K562 (cell line): ENCODE results near the gene UBE3D. TPM values are rescaled to one million over a fixed set of nuclear protein-coding genes. Genes with fewer than 3 reads are reported as not detected.

Experiments used
- BDP1 ChIP-seq: IDR thresholded peaks from 3 replicates; pipeline ENCODE4 v1.6.1; 2011; ENCODE audit not compliant: insufficient read length, insufficient read depth
- COPS2 ChIP-seq: fragments of 450-650 bp; conservative IDR thresholded peaks from 2 replicates; pipeline ENCODE4 v1.6.1; 2016; ENCODE audit warnings: mild to moderate bottlenecking, moderate library complexity
- CXXC5 ChIP-seq: fragments of 250-450 bp; sonication (Bioruptor Pico); IDR thresholded peaks from 2 replicates; pipeline ENCODE4 v1.8.0; 2022; ENCODE audit warnings: inconsistent platforms, mild to moderate bottlenecking, moderate library complexity
- DACH1 ChIP-seq: fragments of 450-650 bp; IDR thresholded peaks from 2 replicates; pipeline ENCODE4 v1.6.1; 2018; ENCODE audit not compliant: partially characterized antibody
- EZH2 ChIP-seq: IDR thresholded peaks from 2 replicates; pipeline ENCODE4 v1.6.1; 2012; ENCODE audit warnings: low read depth, mild to moderate bottlenecking, inconsistent platforms, low read length, borderline replicate concordance
- FOXP1 ChIP-seq: sonication (generic); formaldehyde crosslinking; IDR thresholded peaks from 2 replicates; pipeline ENCODE4 v1.8.0; 2022; ENCODE audit warnings: mild to moderate bottlenecking, missing genetic modification reagents
- GABPB2 ChIP-seq: fragments of 250-450 bp; sonication (Bioruptor Pico); conservative IDR thresholded peaks from 2 replicates; pipeline ENCODE4 v1.5.1; 2021; ENCODE audit warnings: mild to moderate bottlenecking
- KAT2B ChIP-seq: IDR thresholded peaks from one replicate; pipeline ENCODE4 v1.6.1; 2012; ENCODE audit warnings: low read depth, mild to moderate bottlenecking, control low read depth, inconsistent platforms, low read length, moderate library complexity
- MCM5 ChIP-seq: fragments of 450-650 bp; IDR thresholded peaks from 2 replicates; pipeline ENCODE4 v1.6.1; 2016; ENCODE audit warnings: low read depth
- MEIS2 ChIP-seq: fragments of 450-650 bp; IDR thresholded peaks from 2 replicates; pipeline ENCODE4 v1.6.1; 2014; ENCODE audit warnings: mild to moderate bottlenecking; ENCODE audit not compliant: partially characterized antibody
- NBN ChIP-seq: fragments of 450-650 bp; IDR thresholded peaks from 2 replicates; pipeline ENCODE4 v1.6.1; 2016; ENCODE audit warnings: low read depth, mild to moderate bottlenecking
- NFRKB ChIP-seq: fragments of 450-650 bp; IDR thresholded peaks from 2 replicates; pipeline ENCODE4 v1.6.1; 2016; ENCODE audit warnings: low read depth
- NONO ChIP-seq, 2 experiments: fragments of 200-400 bp in 1 of 2; fragments of 450-650 bp in 1 of 2; formaldehyde crosslinking in 1 of 2; IDR thresholded peaks; 2 replicates each; pipeline ENCODE4 v1.6.1; 2017; ENCODE audit warnings: low read depth in 2 of 2, mild to moderate bottlenecking in 2 of 2, moderate library complexity in 2 of 2, low read length in 1 of 2
- POLR2A ChIP-seq: fragments of 450-650 bp; conservative IDR thresholded peaks from 2 replicates; pipeline ENCODE4 v1.6.1; 2016
- RAD21 ChIP-seq, 2 experiments: fragments of 250-450 bp in 1 of 2; fragments of 450-650 bp in 1 of 2; sonication (Bioruptor Pico) in 1 of 2; formaldehyde crosslinking in 1 of 2; IDR thresholded peaks in 1 of 2; conservative IDR thresholded peaks in 1 of 2; 2 replicates each; pipeline versions ENCODE4 v1.4.0 to v1.8.0; 2020 to 2022; ENCODE audit warnings: mild to moderate bottlenecking in 2 of 2, moderate library complexity in 1 of 2
- SIN3B ChIP-seq: fragments of 450-650 bp; IDR thresholded peaks from 2 replicates; pipeline ENCODE4 v1.6.1; 2017; ENCODE audit warnings: low read depth, mild to moderate bottlenecking, moderate library complexity
- SMC3 ChIP-seq: conservative IDR thresholded peaks from 2 replicates; pipeline ENCODE4 v1.6.1; 2011; ENCODE audit warnings: low read depth, low read length, improper control_type of control experiment; ENCODE audit not compliant: insufficient read depth
- ZEB2 ChIP-seq: fragments of 450-650 bp; IDR thresholded peaks from 2 replicates; pipeline ENCODE4 v1.6.1; 2016
- ZNF644 ChIP-seq: fragments of 200-800 bp; sonication (Bioruptor generic); IDR thresholded peaks from 2 replicates; pipeline ENCODE4 v1.6.1; 2016; ENCODE audit warnings: low read depth, missing genetic modification characterization, missing compliant biosample characterization
- ZZZ3 ChIP-seq: fragments of 450-650 bp; IDR thresholded peaks from 2 replicates; pipeline ENCODE4 v1.6.1; 2016; ENCODE audit warnings: antibody characterized with exemption, mild to moderate bottlenecking, moderate library complexity
- polyA plus RNA-seq, 8 experiments: library from polyadenylated mRNA; depleted of rRNA in 4 of 8; stranded (reverse) in 5 of 8; unstranded in 3 of 8; fragments of >200 nt; fragmentation: Nextera tagmentation in 2 of 8; fragmentation: Illumina TruSeq in 1 of 8; extraction: Ambion mirVana in 2 of 8; extraction: Trizol in 1 of 8; gene quantifications; 2 replicates each; pipeline versions ENCODE4 v1.2.1 to v1.2.3, GENCODE V29; 2011 to 2014; ENCODE audit warnings: inconsistent platforms in 1 of 8, missing spikeins in 1 of 8
- total RNA-seq, 7 experiments: library from RNA; depleted of rRNA in 6 of 7; stranded (reverse); fragments of >200 nt in 6 of 7; fragmentation: Illumina TruSeq in 2 of 7; extraction: Trizol in 2 of 7; gene quantifications; 2 replicates each; pipeline versions ENCODE4 v1.2.1 to v1.2.3, GENCODE V29; 2011 to 2021; ENCODE audit warnings: low replicate concordance in 1 of 7
- TF ChIP-seq, protein P1 (sequence below), 2 experiments: fragments of 450-650 bp in 1 of 2; IDR thresholded peaks; 2 replicates each; pipeline ENCODE4 v1.6.1; 2011 to 2017; ENCODE audit warnings: low read depth in 2 of 2, antibody characterized with exemption in 1 of 2, borderline replicate concordance in 1 of 2, low read length in 1 of 2, mild to moderate bottlenecking in 1 of 2, mixed read lengths in 1 of 2; ENCODE audit not compliant: control insufficient read depth in 1 of 2
- TF ChIP-seq, protein P2 (sequence below): fragments of 450-650 bp; IDR thresholded peaks from 2 replicates; pipeline ENCODE4 v1.6.1; 2018; ENCODE audit warnings: mild to moderate bottlenecking, low read depth; ENCODE audit not compliant: partially characterized antibody
- TF ChIP-seq, protein P3 (sequence below): fragments of 450-650 bp; formaldehyde crosslinking; IDR thresholded peaks from 2 replicates; pipeline ENCODE4 v1.4.0; 2020; ENCODE audit warnings: mild to moderate bottlenecking, mixed read lengths

UBE3D gene
- total and polyA plus RNA-seq, 9 of the 15 experiments (the other 6 are each of a cell fraction or from before 2014, with no cell fraction given) = 9.4 to 17.6 (median 11.9) TPM

- TF ChIP-seq, protein P1, sequence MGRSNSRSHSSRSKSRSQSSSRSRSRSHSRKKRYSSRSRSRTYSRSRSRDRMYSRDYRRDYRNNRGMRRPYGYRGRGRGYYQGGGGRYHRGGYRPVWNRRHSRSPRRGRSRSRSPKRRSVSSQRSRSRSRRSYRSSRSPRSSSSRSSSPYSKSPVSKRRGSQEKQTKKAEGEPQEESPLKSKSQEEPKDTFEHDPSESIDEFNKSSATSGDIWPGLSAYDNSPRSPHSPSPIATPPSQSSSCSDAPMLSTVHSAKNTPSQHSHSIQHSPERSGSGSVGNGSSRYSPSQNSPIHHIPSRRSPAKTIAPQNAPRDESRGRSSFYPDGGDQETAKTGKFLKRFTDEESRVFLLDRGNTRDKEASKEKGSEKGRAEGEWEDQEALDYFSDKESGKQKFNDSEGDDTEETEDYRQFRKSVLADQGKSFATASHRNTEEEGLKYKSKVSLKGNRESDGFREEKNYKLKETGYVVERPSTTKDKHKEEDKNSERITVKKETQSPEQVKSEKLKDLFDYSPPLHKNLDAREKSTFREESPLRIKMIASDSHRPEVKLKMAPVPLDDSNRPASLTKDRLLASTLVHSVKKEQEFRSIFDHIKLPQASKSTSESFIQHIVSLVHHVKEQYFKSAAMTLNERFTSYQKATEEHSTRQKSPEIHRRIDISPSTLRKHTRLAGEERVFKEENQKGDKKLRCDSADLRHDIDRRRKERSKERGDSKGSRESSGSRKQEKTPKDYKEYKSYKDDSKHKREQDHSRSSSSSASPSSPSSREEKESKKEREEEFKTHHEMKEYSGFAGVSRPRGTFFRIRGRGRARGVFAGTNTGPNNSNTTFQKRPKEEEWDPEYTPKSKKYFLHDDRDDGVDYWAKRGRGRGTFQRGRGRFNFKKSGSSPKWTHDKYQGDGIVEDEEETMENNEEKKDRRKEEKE (IDR thresholded peaks at IDR 0.05; ENCODE audit: borderline replicate concordance in 1 of 2, control insufficient read depth in 1 of 2, low read depth in 2 of 2, low read length in 1 of 2) = no peak
- TF ChIP-seq MCM5 (no peak), DACH1 (no peak), SIN3B (peak; percentile 34; the same call in 1 of the 2 replicates), KAT2B (no peak), FOXP1 (CRISPR knock-in tag) (peak; percentile 71; the same call in 1 of the 2 replicates), NFRKB (no peak), CXXC5 (CRISPR knock-in tag) (peak; percentile 97), SMC3 (0 out of 2 replicates have a peak, but pooled peaks have one; percentile 24), POLR2A (peak; percentile 86), COPS2 (no peak), BDP1 (no peak), ZNF644 (tag) (no peak), MEIS2 (peak; percentile 43), NONO (IDR thresholded peaks at IDR 0.05; ENCODE audit: low read depth in 2 of 2, low read length in 1 of 2) (peak in 1 of 2 experiments; percentile 62; a peak in 1 of 4 replicates), EZH2 (no peak), ZZZ3 (no peak), RAD21 (CRISPR knock-in tag; conservative IDR thresholded peaks at IDR 0.05 in 1 of 2, IDR thresholded peaks at IDR 0.05 in 1 of 2) (peak in 1 of 2 experiments; percentile 49; a peak in 3 of 4 replicates), GABPB2 (CRISPR knock-in tag) (no peak), NBN (no peak), ZEB2 (no peak)
- TF ChIP-seq, protein P2, sequence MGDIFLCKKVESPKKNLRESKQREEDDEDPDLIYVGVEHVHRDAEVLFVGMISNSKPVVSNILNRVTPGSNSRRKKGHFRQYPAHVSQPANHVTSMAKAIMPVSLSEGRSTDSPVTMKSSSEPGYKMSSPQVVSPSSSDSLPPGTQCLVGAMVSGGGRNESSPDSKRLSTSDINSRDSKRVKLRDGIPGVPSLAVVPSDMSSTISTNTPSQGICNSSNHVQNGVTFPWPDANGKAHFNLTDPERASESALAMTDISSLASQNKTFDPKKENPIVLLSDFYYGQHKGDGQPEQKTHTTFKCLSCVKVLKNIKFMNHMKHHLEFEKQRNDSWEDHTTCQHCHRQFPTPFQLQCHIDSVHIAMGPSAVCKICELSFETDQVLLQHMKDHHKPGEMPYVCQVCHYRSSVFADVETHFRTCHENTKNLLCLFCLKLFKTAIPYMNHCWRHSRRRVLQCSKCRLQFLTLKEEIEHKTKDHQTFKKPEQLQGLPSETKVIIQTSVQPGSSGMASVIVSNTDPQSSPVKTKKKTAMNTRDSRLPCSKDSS = no peak
- TF ChIP-seq, protein P3, sequence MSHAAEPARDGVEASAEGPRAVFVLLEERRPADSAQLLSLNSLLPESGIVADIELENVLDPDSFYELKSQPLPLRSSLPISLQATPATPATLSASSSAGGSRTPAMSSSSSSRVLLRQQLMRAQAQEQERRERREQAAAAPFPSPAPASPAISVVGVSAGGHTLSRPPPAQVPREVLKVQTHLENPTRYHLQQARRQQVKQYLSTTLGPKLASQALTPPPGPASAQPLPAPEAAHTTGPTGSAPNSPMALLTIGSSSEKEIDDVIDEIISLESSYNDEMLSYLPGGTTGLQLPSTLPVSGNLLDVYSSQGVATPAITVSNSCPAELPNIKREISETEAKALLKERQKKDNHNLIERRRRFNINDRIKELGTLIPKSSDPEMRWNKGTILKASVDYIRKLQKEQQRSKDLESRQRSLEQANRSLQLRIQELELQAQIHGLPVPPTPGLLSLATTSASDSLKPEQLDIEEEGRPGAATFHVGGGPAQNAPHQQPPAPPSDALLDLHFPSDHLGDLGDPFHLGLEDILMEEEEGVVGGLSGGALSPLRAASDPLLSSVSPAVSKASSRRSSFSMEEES (CRISPR knock-in tag) = peak; percentile 83
These were observed at the start of gene UBE3D (continued) for GRCh38 chr6:83065511-83066192.
